NCI-H128 (cell line): ENCODE data around the gene ABO.
"Not testable (repeated sequence)": the region's sequence is repeated elsewhere in the genome, so short reads cannot be mapped to it uniquely, and the experiment has no call there.

Experiments used
- DNase-seq: peaks from one replicate; lab custom pipeline; 2025; ENCODE audit not compliant: unreplicated experiment; lab: John Stamatoyannopoulos, UW

Gene ABO

GRCh38 chr9:133246991-133247390, 28.0 kb downstream of the ABO start:
- DNase-seq: no peak

GRCh38 chr9:133246562-133246961, 28.4 kb downstream of the ABO start:
- DNase-seq: no peak

- no peak for DNase-seq
These were observed 32.0 kb downstream of the ABO start for GRCh38 chr9:133242991-133243390.

GRCh38 chr9:133242241-133242640, 32.8 kb downstream of the ABO start:
- no peak for DNase-seq

- DNase-seq: no peak
These were observed 35.4 kb downstream of the ABO start for GRCh38 chr9:133239533-133240090.

- no peak for DNase-seq
These were observed 36.0 kb downstream of the ABO start for GRCh38 chr9:133238851-133239532.

- DNase-seq: no peak
These were observed 36.6 kb downstream of the ABO start for GRCh38 chr9:133238272-133238850.

- no peak for DNase-seq
These were observed 37.8 kb downstream of the ABO start for GRCh38 chr9:133237035-133237731.

GRCh38 chr9:133236291-133237034, 38.5 kb downstream of the ABO start:
- DNase-seq: not testable (repeated sequence)

- DNase-seq: no peak
These were observed 39.3 kb downstream of the ABO start for GRCh38 chr9:133235549-133236222.

GRCh38 chr9:133234577-133235322, 40.3 kb downstream of the ABO start:
- no peak for DNase-seq

- no peak for DNase-seq
These were observed 41.1 kb downstream of the ABO start for GRCh38 chr9:133233681-133234432.

GRCh38 chr9:133231934-133232568, 43.0 kb downstream of the ABO start:
- not testable (repeated sequence) for DNase-seq

GRCh38 chr9:133230514-133230913, 44.5 kb downstream of the ABO start:
- not testable (repeated sequence) for DNase-seq

GRCh38 chr9:133230093-133230492, 44.9 kb downstream of the ABO start:
- no peak for DNase-seq

GRCh38 chr9:133228474-133229193, 46.4 kb downstream of the ABO start:
- not testable (repeated sequence) for DNase-seq

GRCh38 chr9:133227996-133228395, 47.0 kb downstream of the ABO start:
- not testable (repeated sequence) for DNase-seq

- no peak for DNase-seq
These were observed 47.6 kb downstream of the ABO start for GRCh38 chr9:133227242-133227860.
